K562 (cell line): ENCODE measurements around the gene SMS. TPM values are rescaled to one million over a fixed set of nuclear protein-coding genes. Genes with fewer than 3 reads are reported as not detected.

Source experiments
- ATAC-seq: fragments of 200-7000 bp; cut with Tn5 transposase; 3 replicates; pipeline ENCODE4 v1.9.1; 2020; ENCODE audit warnings: moderate library complexity
- BruUV-seq: library from RNA; stranded (reverse); fragments of 400-500 nt; replicated peaks from 2 replicates; lab custom pipeline; 2021; lab: Mats Ljungman, UMichigan
- CTCF ChIA-PET: fragments of 300-600 bp; formaldehyde crosslinking; extraction: SDS; loops from one replicate; lab custom pipeline; 2021; ENCODE audit warnings: low intra/inter-chr PET ratio; lab: Yijun Ruan, JAX
- POLR2A ChIA-PET: fragments of 300-600, 350-650 bp; sonication (Branson Sonifier 250); formaldehyde crosslinking; extraction: SDS; loops from one replicate; lab custom pipeline; 2021; ENCODE audit warnings: antibody characterized with exemption, inconsistent platforms; lab: Yijun Ruan, JAX
- DNase-seq, 4 experiments: peaks; one replicate each; pipeline versions ENCODE4 v3.0.0 to v3.0.0-alpha.2; 2011 to 2018; ENCODE audit warnings: low spot score in 3 of 4, mixed read lengths in 3 of 4; ENCODE audit errors: extremely low read depth in 1 of 4
- FAIRE-seq: peaks from 2 replicates; lab custom pipeline; 2011; peaks lifted over from hg19 to GRCh38; lab: Jason Lieb, UNC
- H2AFZ ChIP-seq: 2 replicates; pipeline ENCODE4 v1.6.0; 2011; ENCODE audit warnings: low read depth, low read length, control low read depth, inconsistent platforms
- H3K27ac ChIP-seq: fragments of 200-600 bp; 3 replicates; pipeline ENCODE4 v1.8.0; 2011; ENCODE audit warnings: low read depth, mild to moderate bottlenecking, control low read depth, inconsistent platforms, low read length, moderate library complexity, mixed read lengths; ENCODE audit errors: extremely low read depth
- H3K27me3 ChIP-seq, 2 experiments: fragments of 300-600 bp in 1 of 2; 2 replicates in 1 of 2; 3 replicates in 1 of 2; pipeline versions ENCODE4 v1.6.0 to v1.8.0; 2011; ENCODE audit warnings: inconsistent platforms in 2 of 2, low read length in 2 of 2, mild to moderate bottlenecking in 1 of 2, mixed read lengths in 1 of 2, moderate library complexity in 1 of 2; ENCODE audit not compliant: control insufficient read depth in 2 of 2, insufficient read depth in 2 of 2
- H3K36me3 ChIP-seq: fragments of 300-600 bp; 3 replicates; pipeline ENCODE4 v1.8.0; 2011; ENCODE audit warnings: mild to moderate bottlenecking, low read length, inconsistent platforms; ENCODE audit not compliant: control insufficient read depth, insufficient read depth
- H3K4me1 ChIP-seq, 2 experiments: fragments of 200-600 bp in 1 of 2; replicated peaks in 1 of 2; 2 replicates in 1 of 2; 3 replicates in 1 of 2; pipeline versions ENCODE4 v1.5.1 to v1.8.0; 2011; ENCODE audit warnings: inconsistent platforms in 2 of 2, low read length in 2 of 2, mild to moderate bottlenecking in 1 of 2, mixed read lengths in 1 of 2, moderate library complexity in 1 of 2; ENCODE audit not compliant: control insufficient read depth in 2 of 2, insufficient read depth in 2 of 2
- H3K4me2 ChIP-seq: 2 replicates; pipeline ENCODE4 v1.6.1; 2011; ENCODE audit warnings: low read length, control low read depth, inconsistent platforms, mixed read lengths; ENCODE audit not compliant: insufficient read depth
- H3K4me3 ChIP-seq: fragments of 200-600 bp; sonication (generic), shearing (Covaris generic); 2 replicates; pipeline ENCODE4 v1.5.1; 2016; ENCODE audit warnings: control low read depth, inconsistent platforms
- H3K79me2 ChIP-seq: fragments of 200-600 bp; 3 replicates; pipeline ENCODE4 v1.8.0; 2011; ENCODE audit warnings: low read length, inconsistent platforms; ENCODE audit not compliant: control insufficient read depth, insufficient read depth
- H3K9ac ChIP-seq, 2 experiments: 2 replicates each; pipeline versions ENCODE4 v1.6.0 to v1.6.1; 2011; ENCODE audit warnings: low read depth in 2 of 2, low read length in 2 of 2, control low read depth in 1 of 2, inconsistent platforms in 1 of 2, mild to moderate bottlenecking in 1 of 2, mixed read lengths in 1 of 2; ENCODE audit not compliant: insufficient read depth in 1 of 2
- H3K9me1 ChIP-seq: one replicate; pipeline ENCODE4 v1.6.0; 2011; ENCODE audit warnings: inconsistent platforms, mild to moderate bottlenecking, low read length, moderate library complexity; ENCODE audit not compliant: control insufficient read depth, insufficient read depth
- H3K9me3 ChIP-seq: replicated peaks from 2 replicates; pipeline ENCODE4 v1.5.1; 2011; ENCODE audit warnings: low read depth, low read length, inconsistent platforms; ENCODE audit not compliant: control insufficient read depth, insufficient read depth
- H4K20me1 ChIP-seq: replicated peaks from 2 replicates; pipeline ENCODE4 v1.6.1; 2011; ENCODE audit warnings: low read length, inconsistent platforms, mixed read lengths; ENCODE audit not compliant: control insufficient read depth, insufficient read depth
- CCAR2 ChIP-seq: fragments of 200-400 bp; formaldehyde crosslinking; IDR thresholded peaks from 2 replicates; pipeline ENCODE4 v1.6.1; 2017; ENCODE audit warnings: mild to moderate bottlenecking, low read depth, low read length
- CXXC5 ChIP-seq: fragments of 250-450 bp; sonication (Bioruptor Pico); IDR thresholded peaks from 2 replicates; pipeline ENCODE4 v1.8.0; 2022; ENCODE audit warnings: inconsistent platforms, mild to moderate bottlenecking, moderate library complexity
- FIP1L1 ChIP-seq: fragments of 200-400 bp; formaldehyde crosslinking; IDR thresholded peaks from 2 replicates; pipeline ENCODE4 v1.6.1; 2018; ENCODE audit warnings: mild to moderate bottlenecking, low read depth, low read length; ENCODE audit not compliant: poor library complexity, severe bottlenecking
- GATAD2B ChIP-seq: fragments of 450-650 bp; IDR thresholded peaks from 2 replicates; pipeline ENCODE4 v1.6.1; 2017; ENCODE audit warnings: mild to moderate bottlenecking, borderline replicate concordance
- HDAC8 ChIP-seq: fragments of 450-650 bp; IDR thresholded peaks from 2 replicates; pipeline ENCODE4 v1.6.1; 2016; ENCODE audit warnings: mild to moderate bottlenecking, missing genetic modification characterization, moderate library complexity, missing compliant biosample characterization
- MCM2 ChIP-seq: fragments of 450-650 bp; IDR thresholded peaks from 2 replicates; pipeline ENCODE4 v1.6.1; 2017; ENCODE audit warnings: low read depth, mild to moderate bottlenecking
- MCM7 ChIP-seq, 2 experiments: fragments of 450-650 bp; IDR thresholded peaks; 2 replicates each; pipeline ENCODE4 v1.6.1; 2016 to 2018
- MYC ChIP-seq, 2 experiments: fragments of 250-450 bp in 1 of 2; sonication (Bioruptor Pico) in 1 of 2; IDR thresholded peaks; 2 replicates each; pipeline versions ENCODE4 v1.5.1 to v1.6.1; 2012 to 2021; ENCODE audit warnings: low read depth in 2 of 2, borderline replicate concordance in 1 of 2, improper control_type of control experiment in 1 of 2, low read length in 1 of 2, mild to moderate bottlenecking in 1 of 2, moderate library complexity in 1 of 2
- MYNN ChIP-seq, 2 experiments: sonication (generic); formaldehyde crosslinking in 1 of 2; IDR thresholded peaks; 2 replicates each; pipeline versions ENCODE4 v1.5.0 to v1.6.1; 2016 to 2020; ENCODE audit warnings: antibody characterized with exemption in 1 of 2, missing genetic modification reagents in 1 of 2
- NCOA6 ChIP-seq: fragments of 450-650 bp; IDR thresholded peaks from 2 replicates; pipeline ENCODE4 v1.6.1; 2017; ENCODE audit warnings: mild to moderate bottlenecking
- PURB ChIP-seq: sonication (generic); formaldehyde crosslinking; IDR thresholded peaks from 2 replicates; pipeline ENCODE4 v1.9.0; 2021; ENCODE audit warnings: low read depth, mild to moderate bottlenecking, missing genetic modification reagents
- RB1 ChIP-seq: fragments of 450-650 bp; IDR thresholded peaks from 2 replicates; pipeline ENCODE4 v1.6.1; 2017; ENCODE audit warnings: low read depth, mild to moderate bottlenecking
- TCF7L2 ChIP-seq: fragments of 150-350 bp; IDR thresholded peaks from 2 replicates; pipeline ENCODE4 v1.6.1; 2016; ENCODE audit warnings: low read depth, mild to moderate bottlenecking, low read length, moderate library complexity
- XRCC4 ChIP-seq: IDR thresholded peaks from one replicate; pipeline ENCODE4 v1.6.1; 2011; ENCODE audit not compliant: insufficient read depth, insufficient read length; ENCODE audit errors: extremely low read depth
- ZKSCAN8 ChIP-seq: fragments of 200-800 bp; sonication (Bioruptor generic); IDR thresholded peaks from 2 replicates; pipeline ENCODE4 v1.6.1; 2016; ENCODE audit warnings: missing genetic modification characterization, missing compliant biosample characterization
- WGBS: fragments of 100-300 bp; shearing (Covaris generic); methylation state at CpG from one replicate; pipeline ENCODE4 v1.1.6; 2016; ENCODE audit warnings: low coverage, mixed read lengths; ENCODE audit not compliant: insufficient coverage; ENCODE audit errors: missing lambda C conversion rate; 5-methylcytosine and 5-hydroxymethylcytosine counted together
- in situ Hi-C: fragments of 300-500 bp; cut with MboI; formaldehyde crosslinking; loops from 4 replicates; pipeline ENCODE4 v1.15.0; 2018; ENCODE audit warnings: inconsistent platforms, mixed read lengths
- intact Hi-C: fragments of 100-400 bp; cut with micrococcal nuclease; formaldehyde crosslinking; loops from 2 replicates; pipeline ENCODE4 v1.14.2; 2022
- polyA plus RNA-seq, 8 experiments: library from polyadenylated mRNA; depleted of rRNA in 4 of 8; stranded (reverse) in 5 of 8; unstranded in 3 of 8; fragments of >200 nt; fragmentation: Nextera tagmentation in 2 of 8; fragmentation: Illumina TruSeq in 1 of 8; extraction: Ambion mirVana in 2 of 8; extraction: Trizol in 1 of 8; gene quantifications; 2 replicates each; pipeline versions ENCODE4 v1.2.1 to v1.2.3, GENCODE V29; 2011 to 2014; ENCODE audit warnings: inconsistent platforms in 1 of 8, missing spikeins in 1 of 8
- total RNA-seq, 7 experiments: library from RNA; depleted of rRNA in 6 of 7; stranded (reverse); fragments of >200 nt in 6 of 7; fragmentation: Illumina TruSeq in 2 of 7; extraction: Trizol in 2 of 7; gene quantifications; 2 replicates each; pipeline versions ENCODE4 v1.2.1 to v1.2.3, GENCODE V29; 2011 to 2021; ENCODE audit warnings: low replicate concordance in 1 of 7
- TF ChIP-seq, protein P1 (sequence below): sonication (generic); formaldehyde crosslinking; IDR thresholded peaks from 2 replicates; pipeline ENCODE4 v1.5.0; 2020; ENCODE audit warnings: missing genetic modification reagents
- TF ChIP-seq, protein P2 (sequence below), 2 experiments: fragments of 150-350 bp in 1 of 2; IDR thresholded peaks; 2 replicates each; pipeline ENCODE4 v1.6.1; 2012 to 2016; ENCODE audit warnings: low read depth in 2 of 2, low read length in 2 of 2, mild to moderate bottlenecking in 1 of 2, moderate library complexity in 1 of 2

Gene SMS
- total and polyA plus RNA-seq, 9 of the 15 experiments (the other 6 are each of a cell fraction or from before 2014, with no cell fraction given) = 71.1 to 193 (median 152) TPM

DNA sequence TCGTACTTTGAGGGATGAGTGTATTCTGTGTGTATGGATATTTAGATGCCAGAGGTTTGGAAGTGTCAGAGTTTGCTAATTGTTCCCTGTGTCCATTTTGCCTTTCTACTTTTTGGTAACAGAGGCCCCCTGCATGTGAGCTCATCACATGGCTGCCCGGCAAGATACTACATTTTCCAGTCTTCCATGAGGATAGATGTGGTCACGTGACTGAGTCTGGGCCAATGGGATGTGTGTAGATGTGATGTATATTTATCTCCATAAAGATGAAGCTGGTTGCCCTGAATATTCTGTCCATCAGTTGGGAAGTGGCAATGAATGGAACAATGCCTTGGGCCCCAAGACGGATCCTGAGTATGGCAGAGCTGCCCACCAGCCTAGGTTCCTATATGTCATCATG, 29.0 kb upstream of the SMS start (continued):
- no peak for TF ChIP-seq MCM2
- TF ChIP-seq RB1 = no peak
- no peak for TF ChIP-seq FIP1L1
- no peak for TF ChIP-seq MYNN (IDR thresholded peaks at IDR 0.05)
- TF ChIP-seq MYNN (CRISPR knock-in tag; IDR thresholded peaks at IDR 0.05) = no peak
- TF ChIP-seq CXXC5 (CRISPR knock-in tag) = no peak
- TF ChIP-seq CCAR2 = no peak
- no peak for TF ChIP-seq XRCC4
- no peak for TF ChIP-seq NCOA6
- TF ChIP-seq, protein P1, sequence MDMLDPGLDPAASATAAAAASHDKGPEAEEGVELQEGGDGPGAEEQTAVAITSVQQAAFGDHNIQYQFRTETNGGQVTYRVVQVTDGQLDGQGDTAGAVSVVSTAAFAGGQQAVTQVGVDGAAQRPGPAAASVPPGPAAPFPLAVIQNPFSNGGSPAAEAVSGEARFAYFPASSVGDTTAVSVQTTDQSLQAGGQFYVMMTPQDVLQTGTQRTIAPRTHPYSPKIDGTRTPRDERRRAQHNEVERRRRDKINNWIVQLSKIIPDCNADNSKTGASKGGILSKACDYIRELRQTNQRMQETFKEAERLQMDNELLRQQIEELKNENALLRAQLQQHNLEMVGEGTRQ = peak; percentile 63
- no peak for TF ChIP-seq TCF7L2
- no peak for TF ChIP-seq MYC (IDR thresholded peaks at IDR 0.05; ENCODE audit: low read depth, low read length)
- TF ChIP-seq MYC (CRISPR knock-in tag; IDR thresholded peaks at IDR 0.05; ENCODE audit: borderline replicate concordance, low read depth) = no peak

DNA sequence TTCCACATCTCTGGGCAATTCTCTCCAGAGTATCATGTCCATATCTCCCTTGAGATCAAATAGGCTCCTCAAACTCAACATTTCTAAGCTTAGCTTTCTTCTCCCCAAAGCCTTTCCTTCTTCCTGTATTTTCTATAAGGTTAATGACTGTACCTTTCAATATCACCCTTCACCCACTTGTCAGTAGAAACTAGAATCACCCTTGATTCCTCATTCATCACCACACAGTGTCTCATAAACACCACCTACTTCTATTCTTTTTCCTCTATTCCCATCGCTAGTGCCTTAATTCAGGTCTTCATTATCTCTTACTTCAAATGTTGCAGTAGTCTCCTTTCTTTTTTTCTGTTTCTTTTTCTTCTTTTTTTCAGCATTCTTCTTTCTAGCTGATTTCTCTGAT, 28.3 kb upstream of the SMS start:
- no peak for ATAC-seq
- CTCF ChIA-PET = no interaction called here
- Histone ChIP-seq H3K4me2 (no peak overlapping the region), H3K4me3 (no peak overlapping the region), H3K9me1 (no peaks in the 10 kb centered on the region), H3K9me3 (no peaks in the 10 kb centered on the region), H3K27me3 (no peaks in the 10 kb centered on the region), H3K79me2 (no peaks in the 10 kb centered on the region), H2AFZ (no peak overlapping the region)
- intact Hi-C loops = no loop called here
- no peak for TF ChIP-seq MCM7 (IDR thresholded peaks at IDR 0.05)
- TF ChIP-seq HDAC8 (tag) = no peak
- TF ChIP-seq GATAD2B = no peak
- no peak for TF ChIP-seq PURB
- TF ChIP-seq, protein P2, sequence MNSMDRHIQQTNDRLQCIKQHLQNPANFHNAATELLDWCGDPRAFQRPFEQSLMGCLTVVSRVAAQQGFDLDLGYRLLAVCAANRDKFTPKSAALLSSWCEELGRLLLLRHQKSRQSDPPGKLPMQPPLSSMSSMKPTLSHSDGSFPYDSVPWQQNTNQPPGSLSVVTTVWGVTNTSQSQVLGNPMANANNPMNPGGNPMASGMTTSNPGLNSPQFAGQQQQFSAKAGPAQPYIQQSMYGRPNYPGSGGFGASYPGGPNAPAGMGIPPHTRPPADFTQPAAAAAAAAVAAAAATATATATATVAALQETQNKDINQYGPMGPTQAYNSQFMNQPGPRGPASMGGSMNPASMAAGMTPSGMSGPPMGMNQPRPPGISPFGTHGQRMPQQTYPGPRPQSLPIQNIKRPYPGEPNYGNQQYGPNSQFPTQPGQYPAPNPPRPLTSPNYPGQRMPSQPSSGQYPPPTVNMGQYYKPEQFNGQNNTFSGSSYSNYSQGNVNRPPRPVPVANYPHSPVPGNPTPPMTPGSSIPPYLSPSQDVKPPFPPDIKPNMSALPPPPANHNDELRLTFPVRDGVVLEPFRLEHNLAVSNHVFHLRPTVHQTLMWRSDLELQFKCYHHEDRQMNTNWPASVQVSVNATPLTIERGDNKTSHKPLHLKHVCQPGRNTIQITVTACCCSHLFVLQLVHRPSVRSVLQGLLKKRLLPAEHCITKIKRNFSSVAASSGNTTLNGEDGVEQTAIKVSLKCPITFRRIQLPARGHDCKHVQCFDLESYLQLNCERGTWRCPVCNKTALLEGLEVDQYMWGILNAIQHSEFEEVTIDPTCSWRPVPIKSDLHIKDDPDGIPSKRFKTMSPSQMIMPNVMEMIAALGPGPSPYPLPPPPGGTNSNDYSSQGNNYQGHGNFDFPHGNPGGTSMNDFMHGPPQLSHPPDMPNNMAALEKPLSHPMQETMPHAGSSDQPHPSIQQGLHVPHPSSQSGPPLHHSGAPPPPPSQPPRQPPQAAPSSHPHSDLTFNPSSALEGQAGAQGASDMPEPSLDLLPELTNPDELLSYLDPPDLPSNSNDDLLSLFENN (IDR thresholded peaks at IDR 0.05; ENCODE audit: low read depth in 2 of 2, low read length in 2 of 2) = no peak
- no peak for TF ChIP-seq ZKSCAN8 (CRISPR knock-in tag)
- TF ChIP-seq, all 486 proteins: peak for 0
- 0% methylated on average over 1 of the region's 1 CpG for WGBS
- no peak overlapping the region for H3K27ac ChIP-seq
- H3K9ac ChIP-seq = no peak overlapping the region
- H4K20me1 ChIP-seq = no peaks in the 10 kb centered on the region
- no peak for FAIRE-seq
- BruUV-seq = no TSS peak
- DNase-seq = no peak
- in situ Hi-C loops = no loop called here
- no peaks in the 10 kb centered on the region for H3K4me1 ChIP-seq
- H3K36me3 ChIP-seq = no peaks in the 10 kb centered on the region
- POLR2A ChIA-PET = no interaction called here
